GOT3 (cell line): ENCODE measurements around the gene FAM234B.

Experiments used
- DNase-seq: peaks from one replicate; lab custom pipeline; 2025; ENCODE audit warnings: mixed read lengths; lab: John Stamatoyannopoulos, UW

FAM234B gene

DNA sequence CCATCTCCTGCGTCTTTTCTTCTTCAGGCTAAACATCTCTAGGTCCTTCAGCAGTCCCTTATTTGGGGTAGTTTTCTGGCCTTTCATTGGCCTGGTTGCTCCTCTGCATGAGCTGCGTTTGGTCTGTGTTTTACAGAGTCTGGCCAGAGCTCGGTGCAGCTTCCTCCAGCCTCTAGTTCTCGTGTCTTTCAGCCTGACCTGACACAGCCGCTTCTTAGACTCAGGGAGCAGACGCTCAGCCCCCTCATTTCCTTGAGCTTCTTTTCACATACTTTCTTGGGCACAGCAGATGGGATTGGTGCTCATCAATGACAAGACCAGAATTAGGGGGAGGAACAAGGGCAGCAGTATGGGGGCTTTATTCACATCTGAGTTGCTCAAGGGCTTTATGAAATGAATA is 72.8 kb downstream of the FAM234B start:
- no peak for DNase-seq

DNA sequence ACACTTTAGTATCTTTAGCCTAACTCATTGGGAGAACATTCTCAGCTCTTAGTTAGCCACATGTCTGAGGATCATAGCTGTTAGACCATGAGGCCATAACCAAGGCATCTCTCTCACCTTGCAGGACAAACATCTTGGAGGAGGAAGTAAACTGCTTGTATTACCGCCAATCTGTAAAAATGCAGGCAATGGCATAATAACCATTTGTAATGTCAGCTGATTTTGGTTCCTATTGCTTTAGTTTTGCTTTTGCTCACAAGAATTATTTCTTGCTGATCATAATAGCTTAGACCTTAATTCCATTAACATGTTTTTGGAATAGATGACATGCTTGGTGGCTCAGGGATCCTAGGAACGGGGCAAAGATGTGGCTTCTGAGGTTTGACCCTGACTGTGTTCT is 75.6 kb downstream of the FAM234B start:
- no peak for DNase-seq

DNA sequence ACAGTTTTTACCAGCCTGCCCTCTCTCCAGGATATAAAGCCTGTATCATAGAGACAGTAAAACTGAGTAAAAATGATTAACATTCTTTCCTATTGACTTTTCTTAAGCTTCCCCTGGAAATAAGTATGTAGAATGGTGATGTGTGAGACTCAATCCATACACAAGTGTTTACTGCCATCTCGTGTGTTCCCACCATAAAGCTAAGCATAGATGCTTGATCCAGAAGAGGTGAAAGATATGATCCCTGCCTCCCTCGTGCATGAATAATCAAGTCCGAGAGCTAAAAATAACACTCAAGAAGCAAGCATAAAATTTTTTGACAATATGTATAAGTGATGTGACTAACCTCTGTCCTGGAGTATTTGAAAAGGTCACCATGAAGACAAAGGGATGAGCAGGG is 76.2 kb downstream of the FAM234B start:
- no peak for DNase-seq

DNA sequence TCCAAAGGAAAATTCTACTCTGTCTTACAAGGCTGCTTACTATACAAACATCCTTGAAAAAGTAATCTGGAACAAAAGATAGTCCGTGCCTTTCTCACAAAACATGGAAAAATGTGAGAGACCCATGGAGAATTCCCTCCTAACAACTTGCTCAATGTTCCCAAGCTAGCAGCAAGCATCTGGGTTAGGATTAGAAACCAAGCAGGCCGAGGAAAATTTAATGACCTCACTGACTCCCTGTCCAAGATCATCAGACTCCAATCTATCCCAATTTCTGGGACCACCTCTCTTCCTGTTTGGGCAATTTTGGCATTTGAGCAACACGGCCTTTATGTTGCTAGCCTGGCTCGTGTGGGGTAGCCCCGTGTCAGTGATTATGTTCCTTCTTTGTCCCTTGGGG is 77.4 kb downstream of the FAM234B start:
- DNase-seq: no peak

DNA sequence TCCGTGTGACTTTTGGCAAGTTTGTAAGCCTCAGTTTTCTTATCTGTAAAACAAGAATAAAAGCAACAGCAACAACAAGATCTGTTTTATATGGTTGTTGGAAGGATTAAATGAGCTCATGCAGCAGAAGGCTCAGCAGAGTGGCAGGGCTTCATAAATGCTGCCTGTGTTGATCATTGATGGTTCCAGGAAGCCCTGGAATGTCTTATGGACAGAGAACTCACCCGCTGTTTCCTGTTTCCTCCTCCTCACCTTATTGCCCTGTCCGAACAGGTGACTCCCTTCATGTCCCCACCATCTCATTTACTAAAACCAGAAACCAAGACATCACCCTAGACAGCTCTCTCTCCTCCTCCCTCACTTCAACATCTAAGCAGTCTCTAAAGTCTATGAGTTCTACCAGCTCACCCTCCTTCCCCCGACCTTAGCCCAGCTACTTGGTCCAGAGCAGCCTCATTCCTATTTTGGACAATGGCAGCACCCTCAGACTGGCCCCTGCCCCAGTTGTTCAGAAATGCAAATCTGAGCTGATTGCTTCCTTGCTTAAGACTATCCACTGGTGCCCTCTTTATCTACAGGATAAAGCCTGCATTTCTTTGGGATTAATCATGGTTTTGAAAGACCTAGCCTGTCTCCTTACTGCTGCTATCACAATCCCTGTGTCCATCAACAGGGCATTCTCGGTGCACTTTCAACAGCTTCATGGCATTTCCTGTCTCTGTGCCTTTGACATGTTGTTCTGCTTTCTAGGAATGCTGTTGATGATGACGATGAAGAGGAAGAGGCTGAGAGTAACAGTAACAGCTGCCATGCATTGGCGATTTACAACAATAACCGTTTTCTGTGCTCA is 80.7 kb downstream of the FAM234B start:
- no peak for DNase-seq

DNA sequence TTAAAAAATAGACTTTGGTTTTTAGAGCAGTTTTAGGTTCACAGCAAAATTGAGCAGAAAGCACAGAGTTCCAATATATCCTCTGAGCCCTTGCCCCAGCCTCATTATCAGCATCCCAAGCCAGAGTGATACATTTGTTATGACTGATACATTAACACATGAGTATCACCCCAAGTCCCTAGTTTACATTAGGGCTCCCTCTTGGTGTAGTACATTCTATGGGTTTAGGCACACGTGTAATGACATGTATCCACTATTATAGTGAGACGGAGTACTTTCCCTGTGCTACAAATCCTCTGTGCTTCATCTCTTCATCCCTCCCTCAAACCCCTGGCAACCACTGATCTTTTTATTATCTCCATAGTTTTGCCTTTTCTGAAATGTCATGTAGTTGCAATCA is 81.8 kb downstream of the FAM234B start:
- DNase-seq: no peak

DNA sequence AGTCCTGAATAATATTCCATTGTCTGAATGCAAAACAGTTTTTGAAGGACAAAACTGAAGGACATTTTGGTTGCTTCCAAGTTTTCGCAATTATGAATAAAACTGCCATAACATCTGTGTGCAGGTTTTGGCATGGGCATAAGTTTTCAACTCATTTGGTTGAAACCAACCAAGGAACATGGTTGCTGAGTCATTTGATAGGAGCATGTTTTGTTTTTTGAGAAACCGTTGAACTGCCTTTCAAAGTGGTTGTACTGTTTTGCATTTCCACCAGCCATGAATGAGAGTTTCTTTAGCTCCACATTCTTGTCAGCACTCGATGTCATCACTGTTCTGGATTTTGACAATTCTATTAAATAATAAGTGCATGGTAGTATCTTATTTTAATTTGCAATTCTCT is 82.3 kb downstream of the FAM234B start:
- no peak for DNase-seq

DNA sequence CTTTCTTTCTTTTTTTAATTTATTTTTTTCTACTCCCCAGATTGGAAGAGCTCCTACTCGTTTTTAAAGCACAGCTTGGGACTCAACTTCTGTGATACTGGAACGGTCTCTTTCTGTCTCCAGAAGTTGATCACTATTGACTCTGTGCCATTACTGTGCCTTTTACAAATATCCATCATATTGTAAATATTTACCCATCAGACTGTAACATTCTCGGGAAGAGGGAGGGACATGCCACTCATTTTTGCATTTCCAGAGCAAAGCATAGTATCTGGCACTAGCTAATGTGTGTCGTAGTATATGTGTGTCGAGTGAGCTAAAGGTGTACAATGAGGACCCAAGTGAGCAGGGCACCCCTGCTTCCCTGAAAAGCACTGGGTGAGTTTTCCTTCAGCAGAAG is 83.3 kb downstream of the FAM234B start:
- no peak for DNase-seq

DNA sequence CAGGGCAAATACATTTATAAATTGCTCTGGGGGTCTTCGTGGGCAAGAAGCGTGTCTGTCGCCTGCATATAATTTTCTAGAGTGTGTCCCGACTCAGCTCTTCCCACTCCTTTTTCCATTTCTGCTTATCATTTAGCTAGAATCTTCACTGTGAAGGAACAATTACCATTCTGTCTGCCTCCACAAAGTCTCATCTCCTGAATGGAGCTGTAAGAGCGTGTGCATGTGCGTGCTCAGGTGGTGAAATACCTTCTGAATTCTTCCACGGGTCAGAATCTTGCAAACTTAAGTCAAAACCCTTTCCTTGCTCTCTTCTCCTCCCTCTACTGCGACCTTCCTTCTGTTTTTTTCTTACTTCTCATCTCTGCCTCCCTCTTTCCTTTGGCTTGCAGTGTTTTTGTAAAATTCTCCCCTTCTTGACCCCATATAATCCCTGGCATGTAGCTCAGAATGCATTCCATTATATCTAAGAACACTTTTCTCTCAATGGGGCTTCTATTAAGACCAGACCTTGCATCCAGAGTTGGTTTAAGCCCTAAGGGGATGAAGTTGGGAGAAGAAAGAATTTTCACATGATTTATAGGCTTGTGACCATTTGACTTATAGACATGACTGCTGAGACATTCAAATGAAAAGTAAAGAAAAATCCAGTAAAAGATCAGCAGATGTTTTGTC is 84.2 kb downstream of the FAM234B start:
- DNase-seq: no peak

DNA sequence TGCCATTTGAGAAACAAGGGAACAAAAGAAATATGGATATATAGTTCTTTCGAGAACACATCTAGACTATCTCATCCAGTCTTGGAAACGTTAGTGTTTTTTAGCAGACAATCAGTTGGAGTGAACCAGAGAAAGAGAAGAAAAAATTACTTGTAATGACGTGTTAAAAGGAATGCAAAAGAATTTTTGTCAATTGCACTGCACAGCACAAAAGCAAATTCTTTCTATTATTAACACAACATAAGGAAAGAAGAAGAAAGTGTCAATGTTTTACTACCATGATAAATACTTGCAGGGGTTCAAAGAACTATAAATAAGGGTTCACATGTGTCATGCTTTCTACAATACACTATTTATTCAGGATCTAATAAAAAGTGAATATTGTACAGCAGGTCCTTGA is 86.8 kb downstream of the FAM234B start:
- DNase-seq: no peak
